Measurements from ENCODE around the gene IL16.

GRCh38 chr15:81282911-81283310 lies 86.2 kb downstream of the IL16 start:
- no peak for TF ChIP-seq POLR2A (IDR thresholded peaks at IDR 0.05)
- TF ChIP-seq CTCF (IDR thresholded peaks at IDR 0.05), result no peak

Data from breast epithelium (tissue), 3 donors.